GM12892 (cell line): ENCODE data around the gene KCNJ6.

ENCODE experiments used
- POLR2A ChIP-seq: IDR thresholded peaks from 2 replicates; pipeline ENCODE4 v1.6.1; 2011; ENCODE audit warnings: low read depth, low read length, control low read depth
- POLR2AphosphoS5 ChIP-seq: IDR thresholded peaks from 2 replicates; pipeline ENCODE4 v1.6.1; 2011; ENCODE audit warnings: low read depth, low read length, control low read depth
- TAF1 ChIP-seq: IDR thresholded peaks from 2 replicates; pipeline ENCODE4 v1.6.1; 2011; ENCODE audit warnings: low read depth, mild to moderate bottlenecking, control low read depth, low read length, borderline replicate concordance

GRCh38 chr21:37762606-37763005, 153.7 kb downstream of the KCNJ6 start:
- TF ChIP-seq POLR2A (no peak), POLR2AphosphoS5 (no peak), TAF1 (no peak)
